GM21367 (cell line): ENCODE data around the gene CRYM.
"Not testable (repeated sequence)": the region's sequence is repeated elsewhere in the genome, so short reads cannot be mapped to it uniquely, and the experiment has no call there.

Experiments
- ATAC-seq: cut with Tn5 transposase; IDR thresholded peaks from one replicate; pipeline ENCODE4 v1.9.1; 2021; ENCODE audit not compliant: unreplicated experiment

Gene CRYM

GRCh38 chr16:21277927-21278706 is at the start of gene CRYM:
TSS of gene CRYM (minus strand) at chr16:21278290. CDS start at chr16:21278251, 39 bp downstream.
- ATAC-seq, result no peak

- ATAC-seq, result no peak
Observed at GRCh38 chr16:21327046-21327445, 49.0 kb upstream of the CRYM start.

GRCh38 chr16:21326459-21326858 is 48.4 kb upstream of the CRYM start:
- ATAC-seq, result no peak

- ATAC-seq, result no peak
Observed at GRCh38 chr16:21324267-21324666, 46.2 kb upstream of the CRYM start.

GRCh38 chr16:21322251-21322650 is 44.2 kb upstream of the CRYM start:
- not testable (repeated sequence) for ATAC-seq

GRCh38 chr16:21321736-21322135 is 43.6 kb upstream of the CRYM start:
- no peak for ATAC-seq

GRCh38 chr16:21314339-21314738 is 36.2 kb upstream of the CRYM start:
- ATAC-seq, result no peak

GRCh38 chr16:21312863-21313372 is 34.8 kb upstream of the CRYM start:
- not testable (repeated sequence) for ATAC-seq

- not testable (repeated sequence) for ATAC-seq
Observed at GRCh38 chr16:21312046-21312445, 34.0 kb upstream of the CRYM start.

GRCh38 chr16:21306712-21307111 is 28.6 kb upstream of the CRYM start:
- ATAC-seq, result not testable (repeated sequence)

GRCh38 chr16:21302898-21303528 is 24.9 kb upstream of the CRYM start:
- ATAC-seq, result no peak

GRCh38 chr16:21302454-21302853 is 24.4 kb upstream of the CRYM start:
- ATAC-seq, result no peak

- ATAC-seq, result no peak
Observed at GRCh38 chr16:21301895-21302291, 23.8 kb upstream of the CRYM start.

GRCh38 chr16:21301168-21301894 is 23.2 kb upstream of the CRYM start:
- ATAC-seq, result peak; percentile 43

GRCh38 chr16:21300309-21301167 is 22.4 kb upstream of the CRYM start:
- peak; percentile 43 for ATAC-seq

- ATAC-seq, result not testable (repeated sequence)
Observed at GRCh38 chr16:21289789-21290188, 11.7 kb upstream of the CRYM start.

GRCh38 chr16:21285314-21285713 is 7.2 kb upstream of the CRYM start:
- ATAC-seq, result no peak

- no peak for ATAC-seq
Observed at GRCh38 chr16:21284414-21284813, 6.3 kb upstream of the CRYM start.

GRCh38 chr16:21283521-21284289 is 5.6 kb upstream of the CRYM start:
- no peak for ATAC-seq
